OCI-M1 (cell line): ENCODE data around the gene ANO6.
"Not testable (repeated sequence)": the region's sequence is repeated elsewhere in the genome, so short reads cannot be mapped to it uniquely, and the experiment has no call there.

Experiments
- DNase-seq: peaks from one replicate; lab custom pipeline; 2025; lab: John Stamatoyannopoulos, UW

The ANO6 gene, protein sequence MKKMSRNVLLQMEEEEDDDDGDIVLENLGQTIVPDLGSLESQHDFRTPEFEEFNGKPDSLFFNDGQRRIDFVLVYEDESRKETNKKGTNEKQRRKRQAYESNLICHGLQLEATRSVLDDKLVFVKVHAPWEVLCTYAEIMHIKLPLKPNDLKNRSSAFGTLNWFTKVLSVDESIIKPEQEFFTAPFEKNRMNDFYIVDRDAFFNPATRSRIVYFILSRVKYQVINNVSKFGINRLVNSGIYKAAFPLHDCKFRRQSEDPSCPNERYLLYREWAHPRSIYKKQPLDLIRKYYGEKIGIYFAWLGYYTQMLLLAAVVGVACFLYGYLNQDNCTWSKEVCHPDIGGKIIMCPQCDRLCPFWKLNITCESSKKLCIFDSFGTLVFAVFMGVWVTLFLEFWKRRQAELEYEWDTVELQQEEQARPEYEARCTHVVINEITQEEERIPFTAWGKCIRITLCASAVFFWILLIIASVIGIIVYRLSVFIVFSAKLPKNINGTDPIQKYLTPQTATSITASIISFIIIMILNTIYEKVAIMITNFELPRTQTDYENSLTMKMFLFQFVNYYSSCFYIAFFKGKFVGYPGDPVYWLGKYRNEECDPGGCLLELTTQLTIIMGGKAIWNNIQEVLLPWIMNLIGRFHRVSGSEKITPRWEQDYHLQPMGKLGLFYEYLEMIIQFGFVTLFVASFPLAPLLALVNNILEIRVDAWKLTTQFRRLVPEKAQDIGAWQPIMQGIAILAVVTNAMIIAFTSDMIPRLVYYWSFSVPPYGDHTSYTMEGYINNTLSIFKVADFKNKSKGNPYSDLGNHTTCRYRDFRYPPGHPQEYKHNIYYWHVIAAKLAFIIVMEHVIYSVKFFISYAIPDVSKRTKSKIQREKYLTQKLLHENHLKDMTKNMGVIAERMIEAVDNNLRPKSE

DNA sequence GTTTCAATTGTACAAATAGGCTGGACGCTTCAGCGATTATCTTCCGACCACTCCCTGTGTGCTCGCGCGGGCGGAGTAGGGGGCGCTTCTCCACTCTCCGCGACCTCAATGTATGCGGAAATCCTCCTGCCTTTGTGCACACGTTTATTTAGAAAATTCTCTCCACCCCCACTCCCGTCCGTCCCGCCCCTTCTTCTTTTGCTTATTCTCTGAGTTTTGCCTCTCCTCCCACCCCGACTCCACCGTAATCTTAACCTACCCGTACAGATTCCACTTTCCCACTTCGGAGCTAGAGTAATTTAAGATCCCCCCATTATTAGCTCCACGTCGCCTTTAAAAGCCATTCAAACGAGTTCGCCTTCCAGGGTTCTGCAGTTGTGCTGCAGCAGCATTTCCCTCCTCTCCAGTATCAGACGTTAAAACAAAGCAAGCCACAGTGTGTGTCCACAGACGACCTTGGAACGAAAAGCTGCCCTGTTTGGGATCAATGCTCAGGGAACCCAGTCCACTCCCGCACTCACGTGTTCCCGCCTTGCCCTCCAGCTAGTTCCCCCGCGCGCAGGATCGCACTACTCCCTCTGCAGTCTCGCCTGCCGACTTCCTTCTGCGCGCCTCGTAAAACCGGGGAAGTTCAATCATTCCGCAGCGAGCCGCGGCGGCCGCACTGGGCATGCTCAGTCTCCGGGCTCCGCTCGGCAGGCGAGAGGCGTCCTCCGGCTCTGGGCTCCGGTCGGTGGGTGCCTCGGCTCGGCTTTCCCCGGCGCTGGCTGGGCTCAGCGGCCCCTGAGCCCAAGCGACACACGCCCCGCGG, at the start of gene ANO6:
Gene ANO6, plus strand, starts transcription at position 677 of the 811 bp plus-strand sequence. CDS start 227 bp downstream, outside the sequence.
- DNase-seq = peak; percentile 96

DNA sequence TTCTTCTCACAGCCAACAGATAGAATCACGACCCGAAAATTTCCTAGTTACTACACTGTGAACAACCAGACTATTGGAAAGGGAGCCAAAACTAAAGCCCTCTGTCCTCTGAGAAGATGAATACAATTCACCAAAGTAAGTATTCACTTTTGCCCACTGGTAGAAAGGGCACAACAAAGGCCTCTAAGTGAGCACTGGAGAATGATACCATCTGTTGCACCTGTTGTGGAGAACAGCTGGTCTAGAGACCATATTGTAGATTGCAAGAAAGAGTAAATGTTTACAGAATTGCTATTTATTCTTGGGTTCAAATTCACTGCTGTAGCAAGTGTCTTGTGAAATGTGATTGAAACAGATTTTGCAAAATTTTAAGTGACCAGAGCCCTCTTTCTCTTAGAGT, 46.9 kb upstream of the ANO6 start:
- no peak for DNase-seq

DNA sequence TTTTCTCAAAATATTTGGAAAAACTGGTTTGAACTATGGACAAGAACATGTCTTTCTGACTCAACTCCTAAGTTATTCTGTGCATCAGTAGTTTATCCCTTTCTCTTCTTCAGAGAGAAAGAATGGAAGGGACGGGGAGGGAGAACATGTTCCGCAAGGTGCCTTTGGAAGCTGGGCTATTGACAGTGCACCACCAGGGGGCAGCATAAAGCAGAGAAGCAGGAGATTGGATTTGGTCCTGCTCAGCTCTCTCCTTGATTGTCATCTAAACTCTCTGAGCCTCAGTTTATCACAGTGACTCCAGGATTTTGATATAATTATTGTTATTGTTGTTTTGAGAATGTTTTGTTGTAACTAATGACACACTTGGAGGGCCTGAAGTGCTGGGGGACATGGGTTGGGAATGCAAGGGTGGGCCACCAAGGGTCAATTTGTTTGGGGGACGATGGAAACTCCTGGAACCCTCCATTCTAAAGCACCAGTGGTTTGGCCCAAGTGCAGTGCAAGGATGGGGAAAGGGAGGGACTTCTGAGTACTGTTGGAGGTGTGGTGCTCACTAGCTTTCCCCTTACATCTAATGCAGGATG, 45.3 kb upstream of the ANO6 start:
- DNase-seq = peak; percentile 81

DNA sequence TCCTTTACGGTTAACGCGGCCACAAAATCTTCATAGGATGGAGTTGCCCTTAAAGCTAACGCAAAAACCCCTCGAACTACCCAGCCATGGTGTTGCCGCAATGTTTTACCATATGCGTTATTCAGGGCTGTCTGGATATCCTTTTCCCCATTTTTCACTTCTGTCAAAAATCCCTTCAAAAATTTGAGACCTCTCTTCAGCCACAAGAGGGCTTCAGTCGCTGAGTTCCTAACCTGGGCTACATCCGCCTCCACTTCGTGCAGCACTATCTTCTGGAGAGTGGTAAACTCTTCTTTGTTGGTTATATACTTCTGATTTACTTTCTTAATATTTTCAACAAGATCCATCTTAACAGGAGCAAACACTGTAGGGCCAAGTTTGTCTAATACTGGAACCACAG, 42.6 kb upstream of the ANO6 start:
- DNase-seq = not testable (repeated sequence)

DNA sequence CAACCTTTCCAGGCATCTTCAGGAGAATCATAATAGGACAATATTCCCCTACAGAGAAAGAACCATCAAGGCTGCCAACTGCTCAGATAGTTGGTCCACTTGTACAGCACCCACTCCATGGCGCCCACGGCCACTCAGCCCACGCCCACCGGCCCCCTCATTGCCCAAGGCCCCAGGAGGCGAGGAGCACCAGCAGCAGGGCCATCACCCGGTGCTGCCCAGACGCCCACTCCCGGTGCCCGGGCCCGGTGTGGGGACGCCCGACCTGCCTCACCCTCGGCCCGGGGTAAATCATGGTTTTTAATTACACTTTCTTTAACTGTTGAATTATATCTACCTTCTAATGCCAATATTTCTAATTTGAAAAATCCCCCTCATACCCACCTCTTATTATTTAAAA, 41.3 kb upstream of the ANO6 start:
- DNase-seq = no peak

DNA sequence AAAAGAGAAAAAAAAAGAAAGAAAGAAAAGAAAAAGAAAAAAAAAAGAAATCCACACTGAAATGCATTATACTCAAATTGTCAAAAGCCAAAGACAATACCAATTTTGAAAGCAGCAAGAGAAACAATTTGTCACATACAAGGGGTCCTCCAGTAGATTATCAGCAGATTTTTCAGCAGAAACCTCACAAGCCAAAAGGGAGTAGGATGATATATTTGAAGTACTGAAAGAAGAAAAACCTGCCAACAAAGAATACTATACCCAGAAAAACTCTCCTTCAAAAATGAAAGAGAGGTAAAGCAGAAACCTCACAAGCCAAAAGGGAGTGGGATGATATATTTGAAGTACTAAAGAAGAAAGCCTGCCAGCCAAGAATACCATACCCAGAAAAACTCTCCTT, 37.1 kb upstream of the ANO6 start:
- DNase-seq = peak; percentile 16

DNA sequence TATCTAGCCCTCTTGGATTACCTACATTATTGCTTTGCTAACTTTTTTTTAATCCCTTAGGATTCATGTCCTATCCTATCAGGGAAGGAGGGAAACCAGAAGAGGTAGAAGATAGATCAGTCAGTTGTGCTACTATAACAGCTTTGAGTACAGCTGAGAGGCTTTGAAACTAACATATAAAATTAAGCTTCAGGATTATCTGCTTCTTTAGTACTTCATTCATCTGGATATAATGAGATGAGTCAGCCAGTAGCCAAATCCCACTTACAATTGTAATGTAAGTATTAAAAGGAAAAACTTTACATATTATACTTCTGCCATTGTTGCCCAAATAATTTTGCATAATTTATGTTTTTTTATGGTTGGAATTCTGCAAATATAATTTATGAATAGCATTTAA, 33.4 kb upstream of the ANO6 start:
- DNase-seq = no peak

DNA sequence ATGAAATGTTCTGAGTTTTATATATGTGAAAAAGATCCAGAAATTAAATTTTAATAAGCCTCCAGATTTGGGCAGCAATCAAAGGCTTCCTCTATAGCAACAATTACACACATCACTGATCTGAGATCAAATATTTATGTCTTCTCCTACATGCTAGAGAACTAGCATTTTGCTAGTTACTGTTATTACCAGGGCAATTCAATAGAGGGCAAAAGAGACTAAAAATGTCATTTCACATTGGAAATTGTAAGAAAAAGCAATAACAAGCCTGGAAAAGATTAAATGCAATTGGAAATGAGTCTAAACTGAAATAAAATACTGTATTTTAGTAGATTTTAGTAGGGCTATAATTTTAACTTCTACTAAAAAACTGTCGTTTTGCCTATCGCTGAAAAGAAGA, 32.6 kb upstream of the ANO6 start:
- DNase-seq = peak; percentile 45

DNA sequence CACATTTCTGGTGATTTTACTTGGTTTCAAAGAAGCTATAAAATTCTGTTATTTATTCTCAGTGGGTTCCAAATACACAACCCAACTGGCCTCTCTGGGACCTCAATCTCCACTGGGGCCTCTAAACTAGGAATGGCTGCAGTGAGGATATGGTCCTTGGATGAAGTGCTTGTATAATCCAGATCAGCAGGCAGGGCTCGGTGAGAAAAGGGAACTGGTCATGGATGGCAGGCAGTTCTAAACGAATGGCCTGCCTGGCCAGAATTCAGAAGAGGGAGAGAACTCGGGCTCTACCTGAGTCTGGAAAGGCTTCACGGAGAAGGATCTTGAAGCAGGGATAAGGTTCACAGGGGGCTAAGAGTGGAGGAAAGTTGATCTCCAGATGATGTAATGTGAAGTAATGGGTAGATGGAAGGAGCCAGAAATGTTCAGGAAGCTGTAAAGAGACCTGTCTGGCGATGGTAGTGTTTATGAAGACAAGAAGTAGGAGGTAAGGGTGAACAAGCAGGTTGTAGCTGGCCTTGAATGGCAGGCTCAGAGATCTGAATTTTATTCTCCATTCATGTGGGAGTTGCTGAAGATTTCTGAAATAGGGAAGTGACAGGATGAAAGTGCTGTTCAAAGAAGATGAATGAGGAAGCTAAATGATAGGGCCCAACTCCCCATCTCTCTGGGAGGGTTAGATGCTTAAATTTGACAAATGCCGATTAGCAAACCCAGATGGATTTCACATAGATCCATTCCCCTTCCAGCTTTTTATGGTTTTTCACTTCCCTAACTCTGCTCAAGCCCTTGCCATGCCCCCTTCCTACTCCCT, 31.5 kb upstream of the ANO6 start:
- peak; percentile 79 for DNase-seq

DNA sequence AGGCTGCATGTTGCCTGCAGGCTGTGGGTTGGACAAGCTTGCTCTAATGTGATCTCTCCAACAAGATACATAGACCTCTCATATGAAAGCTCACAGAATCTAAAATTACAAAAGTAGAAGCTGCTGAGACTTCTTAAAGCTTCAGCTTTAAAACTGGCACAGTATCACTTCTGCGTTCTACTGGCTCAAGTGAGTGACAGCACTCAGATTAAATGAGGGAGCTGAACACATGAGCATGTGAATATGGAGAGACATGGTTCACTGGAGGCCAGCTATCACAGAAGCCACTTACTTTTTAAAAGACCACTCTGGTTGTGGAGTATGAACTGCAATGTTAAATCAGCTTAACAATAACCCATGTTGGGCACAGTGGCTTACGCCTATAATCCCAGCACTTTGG, 29.1 kb upstream of the ANO6 start:
- no peak for DNase-seq

DNA sequence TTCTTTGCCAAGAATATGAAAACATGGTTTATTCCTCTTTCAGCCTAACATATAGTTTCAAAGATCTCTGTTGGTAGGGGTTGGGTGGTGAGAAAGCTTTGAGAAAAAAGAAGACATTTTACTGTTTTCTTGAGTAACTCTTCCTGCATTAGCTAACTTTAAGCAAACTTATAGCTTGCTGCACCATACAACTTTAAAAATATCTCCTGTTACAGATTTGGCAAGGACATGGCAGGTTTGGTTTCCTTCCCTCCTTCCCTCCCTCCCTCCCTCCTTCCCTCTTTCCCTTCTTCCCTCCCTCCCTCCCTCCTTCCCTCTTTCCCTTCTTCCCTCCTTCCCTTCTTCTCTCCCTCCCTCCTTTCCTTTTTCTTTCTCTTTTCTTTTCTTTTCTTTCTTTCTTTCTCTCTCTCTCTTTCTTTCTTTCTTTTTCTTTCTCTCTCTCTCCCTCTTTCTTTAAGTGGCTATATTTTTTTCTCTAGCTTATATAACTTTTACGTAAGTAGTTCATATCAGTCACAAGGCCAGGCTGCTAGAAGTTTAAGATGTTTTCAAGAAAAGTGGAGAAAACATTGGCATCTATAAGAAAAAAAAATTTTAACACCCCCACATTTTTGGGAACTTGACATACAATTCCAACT, 26.0 kb upstream of the ANO6 start:
- no peak for DNase-seq

DNA sequence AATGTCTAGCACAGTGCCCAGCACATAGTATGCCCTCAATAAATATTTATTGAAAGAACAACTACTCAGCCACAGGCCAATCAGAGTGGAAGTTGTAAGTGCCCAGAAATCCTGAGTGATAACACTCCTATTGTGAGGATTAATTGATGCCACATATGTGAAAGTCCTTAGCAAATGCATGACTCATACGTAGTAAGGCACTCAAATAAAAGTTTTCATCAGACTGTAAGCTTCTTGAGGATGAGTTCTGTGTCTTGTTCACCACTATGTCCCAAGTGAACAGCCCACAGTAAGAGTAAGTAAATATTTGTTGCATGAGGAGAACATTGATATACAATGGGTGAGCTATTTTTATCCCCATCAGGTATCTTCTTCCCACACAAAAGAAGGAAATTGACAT, 24.7 kb upstream of the ANO6 start:
- DNase-seq = peak; percentile 7

DNA sequence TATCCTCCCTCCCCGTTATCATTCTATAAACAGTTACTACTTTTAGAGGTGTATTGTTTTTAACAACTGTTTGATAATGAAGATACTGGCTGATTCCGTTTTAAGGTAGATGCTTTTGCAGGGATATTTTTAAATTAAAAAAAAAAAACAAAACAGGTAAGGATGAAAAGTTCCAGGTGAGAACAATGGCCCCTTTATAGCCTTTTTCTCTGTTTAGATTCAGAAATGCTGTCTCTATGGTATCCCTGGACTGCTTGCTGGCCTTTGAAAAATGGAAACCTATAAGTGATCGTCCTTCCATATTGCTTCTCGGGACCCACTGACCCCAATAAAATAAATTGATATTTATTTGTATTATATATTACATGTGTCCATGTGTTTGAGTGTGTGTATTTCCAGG, 23.2 kb upstream of the ANO6 start:
- no peak for DNase-seq

DNA sequence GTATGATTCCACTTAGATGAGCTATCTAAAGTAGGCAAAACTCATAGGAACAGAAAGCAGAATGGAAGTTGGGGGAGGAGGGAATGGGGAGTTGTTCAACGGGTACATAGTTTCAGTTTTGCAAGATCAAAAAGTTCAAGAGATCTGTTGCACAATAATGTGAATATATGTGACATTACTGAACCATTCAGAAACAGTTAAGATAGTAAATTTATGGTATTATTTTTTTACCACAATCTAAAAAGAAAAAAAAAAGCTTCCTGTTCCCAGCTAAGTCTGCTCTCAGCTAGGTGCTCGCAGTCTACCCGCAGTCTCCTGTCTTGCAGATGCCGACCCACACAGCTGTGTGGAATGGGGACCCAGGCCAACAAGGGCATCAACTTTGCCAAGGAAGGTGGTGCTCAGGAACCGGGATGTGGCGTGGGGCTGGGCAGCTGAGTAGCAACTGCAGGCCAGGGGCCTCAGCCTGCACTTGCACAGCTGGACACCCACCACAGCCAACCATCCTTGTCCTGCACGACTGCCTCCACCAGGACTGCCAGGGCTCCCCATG, 15.3 kb upstream of the ANO6 start:
- peak; percentile 67 for DNase-seq

DNA sequence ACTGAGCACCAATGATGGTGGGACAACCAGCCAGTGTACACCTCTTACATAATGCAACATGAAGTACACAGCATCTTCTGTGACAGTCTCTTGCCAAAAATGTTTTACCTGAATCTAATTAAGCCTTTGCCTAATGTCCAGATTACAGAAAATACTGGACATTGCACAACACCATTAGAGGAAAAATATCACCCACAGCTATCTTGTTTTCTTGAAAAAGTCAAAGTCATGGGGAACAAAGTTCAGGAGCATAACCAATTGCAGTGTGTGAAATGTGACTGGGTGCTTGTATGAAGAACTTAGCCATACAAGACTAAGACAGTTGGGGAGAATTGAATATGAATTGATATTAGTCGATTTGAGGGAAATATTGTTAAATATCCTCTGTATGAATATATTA, 12.1 kb upstream of the ANO6 start:
- DNase-seq = no peak

DNA sequence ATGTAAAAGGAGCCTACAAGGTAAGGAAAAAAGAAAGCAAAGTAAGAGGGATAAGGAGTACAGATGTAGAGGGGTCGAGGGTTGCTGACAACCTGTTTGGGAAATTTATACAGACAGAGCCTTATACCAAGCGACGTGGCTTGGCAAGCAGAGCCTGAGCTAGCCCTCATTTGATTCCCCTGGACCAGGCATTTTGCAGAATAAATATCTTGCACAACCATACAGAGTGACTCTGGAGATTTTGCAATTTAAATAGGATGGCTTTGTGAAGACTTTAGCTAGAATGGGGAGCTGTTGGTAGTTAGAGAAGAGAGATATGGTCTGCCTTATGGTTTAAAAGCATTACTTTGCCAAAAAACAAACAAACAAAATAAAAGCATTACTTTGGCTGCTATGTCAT, 11.1 kb upstream of the ANO6 start:
- DNase-seq = no peak

DNA sequence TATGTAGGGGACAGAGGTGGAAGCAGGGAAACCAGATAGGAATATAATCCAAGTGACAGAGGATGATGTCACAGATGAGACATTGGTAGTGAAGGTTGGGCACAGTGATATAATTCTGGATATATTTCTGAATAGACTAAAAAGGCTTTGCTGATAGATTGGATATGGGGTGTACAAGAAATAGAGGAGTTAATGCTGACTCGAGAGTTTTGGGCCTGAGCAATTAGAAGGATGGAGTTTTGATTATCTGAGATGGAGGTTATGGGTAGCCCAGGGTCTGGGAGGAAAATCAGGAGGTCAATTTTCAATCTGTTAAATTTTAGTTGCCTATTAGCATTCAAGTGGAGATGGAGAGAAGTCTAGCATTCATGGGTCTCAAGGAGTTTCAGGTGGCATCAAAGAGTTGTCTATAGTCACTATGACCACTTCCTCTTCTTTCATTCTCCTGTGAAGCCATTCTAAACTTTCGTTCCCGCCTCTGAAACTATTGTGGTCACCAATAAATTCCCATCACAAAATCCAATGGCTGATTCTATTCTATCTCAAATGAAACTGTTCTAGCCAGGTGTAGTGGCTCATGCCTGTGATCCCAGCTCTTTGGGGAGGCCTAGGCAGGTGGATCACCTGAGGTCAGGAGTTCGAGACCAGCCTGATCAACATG, 10.6 kb upstream of the ANO6 start:
- DNase-seq = no peak

DNA sequence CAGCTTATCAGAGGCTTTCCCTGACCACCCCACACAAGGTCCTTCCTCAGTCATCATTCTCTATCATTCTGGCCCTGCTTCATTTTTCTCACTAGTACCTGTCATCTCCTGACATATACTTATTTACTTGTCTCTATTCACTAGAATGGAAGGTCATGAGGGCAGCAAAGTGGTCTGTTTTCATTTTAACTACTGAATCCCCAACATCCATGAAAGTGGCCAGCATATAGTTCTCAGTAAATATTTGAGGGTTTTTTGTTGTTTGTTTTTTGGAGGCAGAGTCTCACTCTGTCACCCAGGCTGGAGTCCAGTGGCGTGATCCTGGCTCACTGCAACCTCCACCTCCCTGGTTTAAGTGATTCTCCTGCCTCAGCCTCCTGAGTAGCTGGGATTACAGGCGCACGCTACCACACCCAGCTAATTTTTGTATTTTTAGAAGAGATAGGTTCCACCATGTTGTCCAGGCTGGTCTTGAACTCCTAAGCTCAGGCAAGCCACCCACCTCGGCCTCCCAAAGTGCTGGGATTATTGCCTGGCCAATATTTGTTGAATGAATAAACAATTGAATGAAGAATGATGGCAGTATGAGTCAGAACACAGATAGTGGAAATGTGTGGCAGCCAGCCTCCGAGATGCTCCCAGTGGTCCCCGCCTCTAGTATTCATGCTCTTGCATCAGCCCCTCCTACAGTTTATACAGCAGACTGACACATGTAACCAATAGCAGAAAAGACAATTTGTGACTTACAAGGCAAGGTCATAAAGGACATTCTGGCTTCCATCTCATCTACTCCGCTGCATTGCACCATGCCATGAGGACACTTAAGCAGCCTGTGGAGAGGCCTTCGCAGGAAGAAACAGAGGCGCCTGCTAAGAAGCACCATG, 7.0 kb upstream of the ANO6 start:
- peak; percentile 14 for DNase-seq

DNA sequence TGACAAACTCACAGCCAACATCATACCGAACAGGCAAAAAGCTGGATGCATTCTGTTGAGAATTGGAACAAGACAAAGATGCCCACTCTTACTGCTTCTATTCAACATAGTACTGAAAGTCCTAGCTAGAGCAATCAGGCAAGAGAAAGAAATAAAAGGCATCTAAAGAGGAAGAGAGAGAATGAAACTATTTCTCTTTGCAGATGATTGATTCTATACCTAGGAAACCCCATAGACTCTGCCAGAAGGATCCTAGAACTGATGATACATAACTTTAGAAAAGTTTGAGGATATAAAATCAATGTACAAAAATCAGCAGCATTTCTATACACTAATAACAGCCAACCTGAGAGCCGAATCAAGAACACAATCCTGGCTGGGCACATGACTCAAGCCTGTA, 6.1 kb upstream of the ANO6 start:
- DNase-seq = no peak
